GM12801 (cell line): ENCODE data around the gene FGF23.

Experiments used
- TF ChIP-seq, protein P1 (sequence below): IDR thresholded peaks from one replicate; pipeline ENCODE4 v1.5.1; 2011; ENCODE audit warnings: control low read depth; ENCODE audit not compliant: insufficient read length; ENCODE audit errors: extremely low read depth

Gene FGF23

DNA sequence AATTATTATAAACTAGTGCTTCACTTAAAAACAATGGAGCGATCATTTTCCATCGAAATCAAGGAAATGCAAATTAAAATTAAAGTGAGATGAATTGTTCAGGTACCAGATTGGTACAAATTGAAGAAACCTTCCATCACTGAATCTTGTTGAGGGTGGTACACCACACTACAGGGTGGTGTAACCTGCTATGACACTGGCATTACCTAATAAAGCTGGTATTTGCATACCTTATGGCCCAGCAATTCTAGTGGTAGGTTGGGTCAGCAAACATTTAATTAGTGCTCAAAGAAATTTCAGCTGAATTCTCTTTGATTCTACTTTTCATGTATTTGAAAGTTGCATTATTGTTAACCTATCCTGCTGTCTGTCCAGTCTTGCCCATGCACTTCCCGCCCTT is 49.3 kb downstream of the FGF23 start:
- TF ChIP-seq, protein P1, sequence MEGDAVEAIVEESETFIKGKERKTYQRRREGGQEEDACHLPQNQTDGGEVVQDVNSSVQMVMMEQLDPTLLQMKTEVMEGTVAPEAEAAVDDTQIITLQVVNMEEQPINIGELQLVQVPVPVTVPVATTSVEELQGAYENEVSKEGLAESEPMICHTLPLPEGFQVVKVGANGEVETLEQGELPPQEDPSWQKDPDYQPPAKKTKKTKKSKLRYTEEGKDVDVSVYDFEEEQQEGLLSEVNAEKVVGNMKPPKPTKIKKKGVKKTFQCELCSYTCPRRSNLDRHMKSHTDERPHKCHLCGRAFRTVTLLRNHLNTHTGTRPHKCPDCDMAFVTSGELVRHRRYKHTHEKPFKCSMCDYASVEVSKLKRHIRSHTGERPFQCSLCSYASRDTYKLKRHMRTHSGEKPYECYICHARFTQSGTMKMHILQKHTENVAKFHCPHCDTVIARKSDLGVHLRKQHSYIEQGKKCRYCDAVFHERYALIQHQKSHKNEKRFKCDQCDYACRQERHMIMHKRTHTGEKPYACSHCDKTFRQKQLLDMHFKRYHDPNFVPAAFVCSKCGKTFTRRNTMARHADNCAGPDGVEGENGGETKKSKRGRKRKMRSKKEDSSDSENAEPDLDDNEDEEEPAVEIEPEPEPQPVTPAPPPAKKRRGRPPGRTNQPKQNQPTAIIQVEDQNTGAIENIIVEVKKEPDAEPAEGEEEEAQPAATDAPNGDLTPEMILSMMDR: no peak

DNA sequence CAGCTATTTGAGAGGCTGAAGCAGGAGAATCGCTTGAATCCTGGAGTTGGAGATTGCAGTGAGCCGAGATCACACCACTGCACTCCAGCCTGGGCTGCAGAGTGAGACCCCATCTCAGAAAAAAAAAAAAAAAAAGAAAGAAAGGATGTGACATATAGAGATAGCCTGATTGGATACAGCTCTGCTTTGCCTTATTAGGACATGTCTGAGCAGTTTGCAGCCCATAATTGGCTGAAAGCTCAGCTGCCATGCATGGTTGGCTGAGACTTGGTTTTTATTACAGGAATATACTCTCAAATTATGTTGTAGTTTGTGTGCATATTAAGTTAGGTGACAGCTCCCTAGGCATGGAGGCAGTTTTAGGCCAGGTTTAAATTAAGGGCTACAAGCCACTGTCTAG is 52.2 kb downstream of the FGF23 start:
- TF ChIP-seq, protein P1: no peak

DNA sequence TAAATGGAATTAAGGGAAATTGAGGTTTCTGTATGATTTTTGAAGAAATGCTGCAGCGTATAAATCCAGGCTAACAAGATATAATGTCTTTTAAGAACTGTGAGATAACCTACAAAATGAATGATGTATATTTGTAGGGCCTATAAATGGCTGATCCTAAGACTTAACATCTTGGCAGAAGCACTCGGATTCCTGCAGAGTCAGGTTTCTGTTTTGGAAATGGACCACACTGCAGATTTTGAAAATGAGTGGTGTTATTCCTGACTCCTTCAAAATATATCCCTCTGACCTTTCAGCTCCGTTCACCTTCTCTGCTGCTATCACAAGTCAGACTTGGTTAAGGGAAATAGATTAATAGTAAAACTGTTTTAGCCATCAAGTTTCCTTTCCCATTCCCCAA is 53.5 kb downstream of the FGF23 start:
- TF ChIP-seq, protein P1: no peak

DNA sequence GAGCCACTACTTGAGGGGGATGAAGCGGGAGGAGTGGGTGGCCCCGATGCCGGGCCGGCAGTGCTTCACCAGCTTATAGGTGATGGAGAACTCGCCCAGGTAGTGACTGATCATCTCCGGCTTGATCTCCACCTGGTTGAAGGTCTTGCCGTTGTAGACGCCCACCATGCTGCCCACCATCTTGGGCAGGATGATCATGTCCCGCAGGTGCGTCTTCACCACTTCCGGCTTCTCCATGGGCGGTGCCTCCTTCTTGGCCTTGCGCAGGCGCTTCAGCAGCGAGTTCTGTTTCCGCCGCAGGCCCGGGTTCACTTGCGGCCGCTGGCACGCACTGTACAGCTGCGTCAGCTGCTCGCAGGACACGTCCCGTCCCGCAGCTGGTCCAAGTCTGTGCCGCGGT is 55.1 kb downstream of the FGF23 start:
- TF ChIP-seq, protein P1: no peak

DNA sequence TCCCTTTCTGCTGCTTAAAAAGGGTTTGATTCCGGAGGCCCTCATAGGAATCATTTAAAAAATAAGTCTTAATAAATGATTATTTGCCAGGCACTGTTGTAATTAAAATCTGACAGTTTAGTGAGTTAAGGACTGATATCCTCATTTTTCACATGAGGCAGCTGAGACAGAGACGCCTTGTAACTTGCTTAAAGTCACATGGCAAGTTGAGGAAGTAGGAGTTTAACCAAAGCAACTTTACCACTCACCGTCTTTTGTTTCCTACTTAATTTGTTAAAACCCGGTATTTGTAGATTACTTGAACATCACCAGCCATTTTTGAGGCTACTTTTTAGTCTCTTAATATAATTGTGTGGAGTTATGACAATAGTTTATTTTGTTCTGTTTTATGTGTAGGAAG is 56.1 kb downstream of the FGF23 start:
- TF ChIP-seq, protein P1: no peak

DNA sequence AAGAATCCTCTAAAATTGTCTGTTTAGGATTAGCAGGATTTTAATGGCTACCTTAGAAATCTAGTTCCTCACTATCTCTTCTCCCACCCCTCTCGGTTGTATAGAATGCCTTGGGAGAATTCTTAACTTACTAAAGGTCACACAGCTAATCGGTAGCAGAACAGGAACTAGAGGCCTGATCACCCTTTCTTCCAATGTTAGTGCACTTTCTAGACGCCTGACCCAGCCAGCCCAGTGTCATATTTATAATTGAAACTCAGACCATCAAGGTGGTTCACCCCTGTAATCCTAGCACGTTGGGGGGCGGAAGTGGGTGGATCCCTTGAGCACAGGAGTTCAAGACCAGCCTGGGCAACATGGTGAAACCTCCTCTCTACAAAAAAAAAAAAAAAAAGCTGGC is 56.8 kb downstream of the FGF23 start:
- TF ChIP-seq, protein P1: no peak

DNA sequence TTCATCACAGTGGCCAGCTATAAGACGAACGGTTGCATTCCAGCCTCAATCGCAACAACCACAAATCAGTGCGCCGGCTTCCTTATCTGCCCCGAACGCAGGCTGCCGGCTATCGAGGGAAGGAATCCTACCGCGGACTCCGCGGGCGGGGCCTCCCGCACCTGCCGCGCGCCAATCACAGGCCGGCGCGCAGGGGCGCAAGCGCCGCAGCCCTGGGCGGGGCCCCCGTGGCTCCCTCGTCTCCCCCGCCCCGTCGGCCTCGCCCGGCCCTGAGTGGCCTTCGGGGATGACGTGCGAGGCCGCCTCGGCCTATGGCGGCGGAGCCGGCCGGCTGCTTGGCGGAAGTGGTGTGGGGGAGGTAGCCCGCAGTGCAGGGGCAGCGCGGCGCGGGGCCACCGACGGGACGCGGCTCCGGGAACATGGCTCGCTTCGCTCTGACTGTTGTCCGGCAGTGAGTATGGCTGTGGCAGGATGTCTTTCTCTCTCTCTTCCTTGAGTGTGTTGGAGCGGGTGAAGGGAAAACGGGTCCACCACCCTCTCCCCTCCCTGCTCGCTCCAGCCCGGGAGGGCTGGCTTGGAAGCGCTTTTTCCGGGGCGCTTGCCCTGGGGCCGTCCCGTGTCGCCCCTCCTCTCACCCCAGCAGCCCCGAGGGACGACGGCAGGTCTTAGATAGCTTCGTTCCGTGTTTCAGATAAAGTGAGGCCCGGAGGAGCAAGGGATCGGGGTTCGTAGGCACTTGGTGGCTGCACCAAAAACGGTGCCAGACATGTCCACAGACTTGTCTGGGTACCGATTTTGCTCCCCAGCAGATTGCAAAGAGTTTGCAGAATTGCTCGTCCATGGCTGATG is 58.4 kb downstream of the FGF23 start, which contains the start of gene TIGAR:
TIGAR (plus strand) TSS at position 361 of the 849 bp plus-strand sequence; CDS start at position 420, 59 bp downstream.
- TF ChIP-seq, protein P1: no peak
